Naive B cell (primary cell): Measurements from ENCODE around the gene PRR35. TPM values are rescaled to one million over a fixed set of nuclear protein-coding genes. Genes with fewer than 3 reads are reported as not detected.

Experiments
- ATAC-seq, 2 donors: fragments of 150-1000 bp; cut with Tn5 transposase; 2 replicates each; pipeline ENCODE4 v1.10.0; 2021; ENCODE audit warnings: low read depth in 2 of 2, mild to moderate bottlenecking in 2 of 2, moderate library complexity in 2 of 2
- DNase-seq: peaks from one replicate; pipeline ENCODE4 v3.0.0; 2022
- H3K27ac Mint-ChIP-seq, 6 donors: one replicate each; pipeline ENCODE4 v1.8.0; 2020 to 2022; ENCODE audit warnings: mild to moderate bottlenecking in 6 of 6, mixed read lengths in 6 of 6, moderate library complexity in 5 of 6, inconsistent platforms in 2 of 6
- H3K27me3 Mint-ChIP-seq, 3 donors: one replicate each; pipeline ENCODE4 v1.8.0; 2021 to 2022; ENCODE audit warnings: mixed read lengths in 3 of 3, mild to moderate bottlenecking in 1 of 3
- H3K36me3 Mint-ChIP-seq, 2 donors: one replicate each; pipeline ENCODE4 v1.8.0; 2020 to 2022; ENCODE audit warnings: mixed read lengths in 2 of 2, inconsistent platforms in 1 of 2, mild to moderate bottlenecking in 1 of 2
- H3K4me1 Mint-ChIP-seq, 3 donors: one replicate each; pipeline ENCODE4 v1.8.0; 2020 to 2022; ENCODE audit warnings: mixed read lengths in 3 of 3, inconsistent platforms in 1 of 3, mild to moderate bottlenecking in 1 of 3, moderate library complexity in 1 of 3
- H3K4me3 Mint-ChIP-seq, 8 donors: one replicate each; pipeline ENCODE4 v1.8.0; 2020 to 2022; ENCODE audit warnings: mild to moderate bottlenecking in 8 of 8, mixed read lengths in 8 of 8, moderate library complexity in 8 of 8, inconsistent platforms in 2 of 8
- H3K9me3 Mint-ChIP-seq, 7 donors: one replicate each; pipeline ENCODE4 v1.8.0; 2020 to 2022; ENCODE audit warnings: mixed read lengths in 7 of 7, mild to moderate bottlenecking in 5 of 7, inconsistent platforms in 2 of 7, moderate library complexity in 1 of 7
- polyA plus RNA-seq, 6 donors: library from polyadenylated mRNA; unstranded; fragments of 300-500 nt; fragmentation: Illumina TruSeq; gene quantifications; one replicate each; pipeline ENCODE4 v1.2.3, GENCODE V29; 2021; ENCODE audit warnings: low read depth in 6 of 6

The PRR35 gene
- polyA plus RNA-seq, 6 donors from 2014 or later: not detected

DNA sequence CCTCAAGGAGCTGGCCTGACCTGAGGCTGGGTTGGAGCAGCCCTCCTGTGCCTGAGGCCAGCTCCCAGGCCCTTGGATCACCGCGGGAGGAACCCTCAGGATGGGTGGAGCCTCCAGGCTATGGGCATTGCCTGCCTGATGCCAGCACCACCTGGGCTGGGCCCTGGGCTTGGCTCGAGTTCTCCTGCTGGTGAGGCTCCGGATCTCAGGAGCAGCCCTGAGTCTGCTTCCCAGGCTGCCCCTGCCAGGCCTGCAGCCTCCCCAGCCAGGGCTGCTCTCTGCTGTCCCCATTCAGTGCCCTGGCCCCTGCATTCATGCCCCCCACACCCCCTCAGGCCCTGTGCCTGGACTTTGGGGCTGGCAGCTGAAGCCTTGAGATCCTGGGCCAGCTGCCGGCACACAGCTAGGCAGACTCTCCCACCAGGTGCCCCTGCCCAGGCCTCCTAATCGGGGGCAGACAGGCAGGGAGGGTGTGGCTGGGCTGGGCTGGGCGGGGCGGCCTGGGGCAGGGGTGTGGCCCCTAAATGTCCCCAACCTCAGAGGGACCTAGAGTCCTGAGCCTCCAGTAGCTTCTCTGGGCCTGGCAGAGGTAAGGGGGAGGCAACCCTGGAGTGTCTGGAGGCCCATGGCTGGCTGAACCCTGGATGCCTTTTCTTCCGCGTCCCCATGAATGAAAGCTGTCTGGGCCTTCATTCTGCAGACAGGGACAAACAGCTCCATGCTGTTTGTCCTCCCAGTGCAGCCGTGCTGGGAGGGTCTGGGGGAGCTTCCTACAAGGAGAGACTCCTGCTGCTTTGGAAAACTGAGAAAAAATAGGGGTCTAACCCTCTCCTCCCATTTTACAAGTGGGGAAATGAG is 8.4 kb downstream of the PRR35 start:
- DNase-seq (no peak), ATAC-seq (no peak)
- Mint-ChIP-seq H3K27me3 (no peaks in the 10 kb centered on the region), H3K27ac (peak overlapping the region in 3 of 6 donors; percentile 54 to 99 (median 85)), H3K9me3 (no peaks in the 10 kb centered on the region), H3K4me1 (peaks cover 29 to 36% (median 34%) of the 10 kb centered on the region in 3 donors), H3K4me3 (peak overlapping the region; percentile 82 to 94 (median 90)), H3K36me3 (no peaks in the 10 kb centered on the region)

DNA sequence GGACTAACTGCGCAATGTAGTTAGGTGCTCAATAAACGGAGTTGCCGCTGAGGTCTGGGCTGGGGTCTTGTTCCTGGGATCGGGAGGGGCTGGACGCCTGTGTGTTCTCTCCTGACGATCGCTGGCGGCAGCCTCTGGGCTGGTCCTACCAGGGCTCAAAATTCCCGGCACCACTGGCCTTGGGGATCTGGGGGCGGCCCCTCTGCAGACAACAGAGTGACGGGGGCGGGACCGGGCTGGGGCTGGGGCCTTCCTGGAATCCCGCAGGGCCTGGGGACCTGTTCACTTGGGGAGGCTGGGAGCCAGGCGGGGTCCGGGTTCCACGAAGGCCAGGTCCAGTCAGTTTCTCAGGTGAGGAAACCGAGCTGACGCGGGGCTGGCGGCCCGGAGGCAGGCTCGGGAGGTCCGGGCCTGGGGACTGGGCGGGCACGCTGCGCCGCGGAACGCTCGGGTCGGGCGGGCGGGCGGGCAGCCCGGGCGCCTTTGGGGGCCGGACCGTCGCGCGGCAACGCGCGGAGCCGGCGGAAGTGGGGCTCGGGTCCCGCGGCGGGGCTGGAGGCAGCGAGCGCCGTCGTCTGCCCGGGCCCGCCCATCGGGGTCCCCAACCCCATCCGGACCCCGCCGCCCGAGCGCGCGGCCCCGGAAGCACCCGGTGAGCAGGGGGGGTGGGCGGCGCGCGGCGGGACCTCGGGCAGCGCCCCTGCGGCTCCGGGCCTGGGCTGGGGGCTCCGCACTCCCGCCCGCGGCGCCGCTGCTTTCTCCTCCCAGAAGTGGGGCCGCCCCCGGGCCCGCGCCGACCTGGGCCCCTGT is 9.5 kb downstream of the PRR35 start, which contains the start of gene PIGQ:
Gene PIGQ, plus strand, starts transcription at position 524 of the 810 bp plus-strand sequence. CDS start 4,107 bp downstream, outside the sequence.
- Mint-ChIP-seq H3K4me3 (peak within 1 kb of the TSS; percentile 84 to 94 (median 90)), H3K27ac (peak within 1 kb of the TSS in 5 of 6 donors; percentile 60 to 99 (median 89)), H3K4me1 (peaks cover 29 to 36% (median 34%) of the 10 kb centered on the region in 3 donors), H3K36me3 (no peaks in the 10 kb centered on the region), H3K27me3 (no peaks in the 10 kb centered on the region), H3K9me3 (no peaks in the 10 kb centered on the region)
- peak; percentile 60 for DNase-seq
- ATAC-seq: peak; percentile 62 to 75

DNA sequence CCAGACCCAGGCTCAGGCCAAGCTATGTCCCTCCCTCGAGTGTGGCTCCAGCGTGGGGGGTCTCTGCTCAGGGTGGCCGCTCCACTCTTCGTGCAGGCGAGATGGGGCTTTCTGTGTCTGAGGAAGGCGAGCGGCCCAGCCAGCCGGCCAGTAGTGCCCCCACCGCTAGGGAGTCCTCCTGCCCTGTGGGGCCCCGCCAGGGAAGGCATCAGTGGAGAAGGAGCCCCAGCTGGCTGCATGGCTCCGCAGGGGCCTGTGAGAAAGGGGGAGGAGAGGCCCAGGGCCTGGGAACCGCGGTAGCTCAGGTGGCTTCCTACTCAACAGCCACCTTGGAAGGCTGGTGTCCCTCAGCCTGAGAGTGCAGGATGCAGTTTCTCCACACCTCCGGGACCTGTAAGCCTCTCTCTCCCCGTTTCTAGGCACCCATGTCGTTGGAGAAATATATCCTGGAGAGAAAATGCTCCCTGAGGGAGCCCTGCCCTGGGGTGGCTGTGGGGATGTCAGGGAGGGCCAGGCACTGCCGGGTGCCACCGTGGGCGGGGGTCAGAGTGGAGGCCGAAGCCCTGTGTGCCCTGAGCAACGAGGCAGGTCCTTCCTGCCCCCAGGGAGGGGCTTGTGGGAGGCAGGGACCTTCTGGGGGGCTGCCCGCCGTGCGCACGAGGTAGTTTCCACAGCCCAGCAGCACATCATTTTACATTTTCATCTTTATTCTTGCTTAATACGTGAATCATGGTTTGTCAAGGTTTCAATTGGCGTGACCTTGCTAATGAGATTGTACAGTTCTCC is 12.9 kb downstream of the PRR35 start:
- no peak for ATAC-seq
- Mint-ChIP-seq H3K27me3 (no peaks in the 10 kb centered on the region), H3K9me3 (no peaks in the 10 kb centered on the region), H3K4me3 (peak overlapping the region in 1 of 8 donors; percentile 22), H3K36me3 (no peaks in the 10 kb centered on the region), H3K4me1 (peaks cover 23 to 31% (median 25%) of the 10 kb centered on the region in 3 donors), H3K27ac (no peak overlapping the region)
- DNase-seq: no peak

DNA sequence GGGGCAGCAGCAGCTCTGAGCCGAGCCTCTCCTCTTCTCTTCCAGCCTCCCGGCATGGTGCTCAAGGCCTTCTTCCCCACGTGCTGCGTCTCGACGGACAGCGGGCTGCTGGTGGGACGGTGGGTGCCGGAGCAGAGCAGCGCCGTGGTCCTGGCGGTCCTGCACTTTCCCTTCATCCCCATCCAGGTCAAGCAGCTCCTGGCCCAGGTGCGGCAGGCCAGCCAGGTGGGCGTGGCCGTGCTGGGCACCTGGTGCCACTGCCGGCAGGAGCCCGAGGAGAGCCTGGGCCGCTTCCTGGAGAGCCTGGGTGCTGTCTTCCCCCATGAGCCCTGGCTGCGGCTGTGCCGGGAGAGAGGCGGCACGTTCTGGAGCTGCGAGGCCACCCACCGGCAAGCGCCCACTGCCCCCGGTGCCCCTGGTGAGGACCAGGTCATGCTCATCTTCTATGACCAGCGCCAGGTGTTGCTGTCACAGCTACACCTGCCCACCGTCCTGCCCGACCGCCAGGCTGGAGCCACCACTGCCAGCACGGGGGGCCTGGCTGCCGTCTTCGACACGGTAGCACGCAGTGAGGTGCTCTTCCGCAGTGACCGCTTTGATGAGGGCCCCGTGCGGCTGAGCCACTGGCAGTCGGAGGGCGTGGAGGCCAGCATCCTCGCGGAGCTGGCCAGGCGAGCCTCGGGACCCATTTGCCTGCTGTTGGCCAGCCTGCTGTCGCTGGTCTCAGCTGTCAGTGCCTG is 14.0 kb downstream of the PRR35 start:
- Mint-ChIP-seq H3K4me3 (no peak overlapping the region), H3K27ac (no peak overlapping the region), H3K4me1 (peaks cover 20 to 27% (median 26%) of the 10 kb centered on the region in 3 donors), H3K36me3 (no peaks in the 10 kb centered on the region), H3K27me3 (no peaks in the 10 kb centered on the region), H3K9me3 (no peaks in the 10 kb centered on the region)
- no peak for DNase-seq
- no peak for ATAC-seq

DNA sequence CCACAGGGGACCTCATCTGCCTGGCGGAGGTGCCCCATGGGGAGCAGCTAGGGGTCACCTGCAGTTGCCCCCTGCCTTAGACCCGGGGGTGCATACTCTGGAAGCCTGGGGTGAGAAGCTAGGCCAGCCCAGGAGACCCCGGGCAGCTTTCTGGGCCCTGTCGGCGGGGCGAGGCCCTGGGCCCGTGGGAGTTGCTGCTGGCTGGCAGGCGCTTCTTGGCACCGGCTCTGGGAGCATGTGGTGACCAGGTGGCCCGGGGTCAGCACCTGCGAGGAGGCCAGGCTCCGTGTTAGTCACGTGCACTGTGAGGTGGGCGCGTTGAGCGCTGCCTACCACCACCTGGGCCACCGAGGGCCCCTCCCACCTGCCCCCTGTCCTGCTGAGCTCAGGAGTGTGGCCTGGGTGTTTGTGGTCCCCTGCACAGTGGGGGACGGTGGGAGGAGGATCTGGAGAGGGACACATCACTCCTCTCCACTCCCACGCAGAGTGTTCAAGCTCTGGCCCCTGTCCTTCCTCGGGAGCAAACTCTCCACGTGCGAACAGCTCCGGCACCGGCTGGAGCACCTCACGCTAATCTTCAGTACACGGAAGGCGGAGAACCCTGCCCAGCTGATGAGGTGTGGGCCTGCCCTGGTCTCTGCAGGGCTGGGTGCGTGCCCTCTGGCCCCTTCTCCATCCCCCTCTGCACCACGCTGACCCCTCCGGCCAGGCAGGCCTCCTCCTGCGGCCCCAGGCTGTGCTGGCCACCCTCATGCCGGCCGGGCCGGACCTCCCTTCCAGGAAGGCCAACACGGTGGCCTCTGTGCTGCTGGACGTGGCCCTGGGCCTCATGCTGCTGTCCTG is 15.4 kb downstream of the PRR35 start:
- Mint-ChIP-seq H3K4me1 (peaks cover 14 to 24% (median 21%) of the 10 kb centered on the region in 3 donors), H3K4me3 (no peak overlapping the region), H3K27me3 (no peaks in the 10 kb centered on the region), H3K27ac (no peak overlapping the region), H3K9me3 (no peaks in the 10 kb centered on the region), H3K36me3 (no peaks in the 10 kb centered on the region)
- ATAC-seq: no peak
- DNase-seq: no peak

DNA sequence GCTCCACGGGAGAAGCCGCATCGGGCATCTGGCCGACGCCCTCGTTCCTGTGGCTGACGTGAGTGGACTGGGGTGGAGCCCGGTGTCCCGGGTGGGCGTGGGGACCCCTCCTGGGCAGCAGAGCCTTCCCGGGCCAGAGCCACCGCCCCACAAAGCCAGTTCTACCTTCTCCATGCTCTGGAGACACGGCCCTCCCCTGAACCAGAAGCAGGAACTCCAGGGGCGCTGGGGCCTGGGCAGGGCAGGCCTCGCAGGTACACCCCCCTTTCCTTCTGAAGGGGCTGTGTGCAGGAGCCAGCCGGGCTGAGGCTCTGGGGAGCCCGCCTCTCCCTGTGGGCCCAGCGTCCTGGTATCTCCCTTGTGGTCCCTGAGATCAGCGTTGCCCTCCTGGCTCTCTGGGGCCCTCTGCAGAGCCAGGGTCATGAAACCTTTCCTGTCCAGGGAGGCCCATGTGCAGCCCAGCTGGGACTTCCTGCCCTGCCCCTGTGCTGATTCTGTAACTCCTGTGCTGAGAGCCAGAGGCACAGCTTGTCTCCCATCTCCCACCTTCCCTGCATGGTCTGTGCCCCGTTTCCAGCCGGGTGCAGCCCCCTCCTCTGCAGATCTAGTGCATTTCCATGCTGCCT is 16.1 kb downstream of the PRR35 start:
- H3K27ac Mint-ChIP-seq: no peak overlapping the region
- H3K4me3 Mint-ChIP-seq: peak overlapping the region in 1 of 8 donors; percentile 33
- no peak for DNase-seq
- no peaks in the 10 kb centered on the region for H3K9me3 Mint-ChIP-seq
- H3K36me3 Mint-ChIP-seq: no peaks in the 10 kb centered on the region
- peaks cover 7 to 18% (median 14%) of the 10 kb centered on the region in 3 donors for H3K4me1 Mint-ChIP-seq
- H3K27me3 Mint-ChIP-seq: no peaks in the 10 kb centered on the region
- no peak for ATAC-seq

DNA sequence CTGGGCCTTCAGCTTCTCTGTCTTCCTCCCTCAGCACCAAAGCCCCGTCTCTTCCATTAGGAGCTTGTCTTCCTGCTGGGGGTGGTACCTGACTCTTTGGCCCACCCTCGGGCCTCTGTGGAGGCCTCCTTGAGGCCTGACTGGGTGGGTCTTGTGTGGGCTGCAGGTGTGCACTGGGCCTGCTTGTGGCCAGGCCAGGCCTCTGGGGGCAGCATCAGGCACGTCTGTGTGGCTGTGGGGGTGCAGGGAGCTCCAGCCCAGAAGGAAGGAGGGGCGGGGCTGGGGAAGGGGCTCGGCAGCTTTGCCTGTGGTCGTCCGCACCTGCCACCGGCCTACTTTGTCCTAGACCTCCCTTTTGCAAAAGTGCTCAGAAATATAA is 16.6 kb downstream of the PRR35 start:
- H3K4me3 Mint-ChIP-seq: no peak overlapping the region
- no peaks in the 10 kb centered on the region for H3K36me3 Mint-ChIP-seq
- no peaks in the 10 kb centered on the region for H3K9me3 Mint-ChIP-seq
- no peak for ATAC-seq
- no peak for DNase-seq
- H3K27me3 Mint-ChIP-seq: no peaks in the 10 kb centered on the region
- H3K27ac Mint-ChIP-seq: no peak overlapping the region
- H3K4me1 Mint-ChIP-seq: peaks cover 2 to 12% (median 9%) of the 10 kb centered on the region in 3 donors

DNA sequence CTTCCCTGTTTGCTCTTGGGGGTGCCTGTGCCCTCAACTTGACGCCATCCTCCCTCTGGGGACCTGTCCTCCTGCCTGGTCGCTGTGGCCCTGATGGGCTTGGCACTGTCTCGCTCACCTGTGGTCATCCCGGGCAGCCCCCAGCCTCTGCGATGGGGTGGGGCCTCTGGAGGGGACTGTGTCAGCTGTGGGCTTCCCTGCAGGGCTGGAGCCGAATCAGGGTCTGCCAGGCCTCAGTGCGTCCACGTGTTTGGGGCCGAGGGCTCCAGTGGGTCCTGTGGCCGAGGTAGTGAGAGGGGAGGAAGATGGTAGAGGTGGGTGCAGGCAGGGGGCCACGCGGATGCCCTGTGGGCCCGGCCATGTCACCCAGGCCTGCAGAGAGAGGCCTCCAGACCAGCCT is 17.6 kb downstream of the PRR35 start:
- Mint-ChIP-seq H3K27me3 (no peaks in the 10 kb centered on the region), H3K36me3 (no peaks in the 10 kb centered on the region), H3K4me1 (peaks cover 0 to 11% (median 5%) of the 10 kb centered on the region in 3 donors), H3K4me3 (no peak overlapping the region), H3K9me3 (no peaks in the 10 kb centered on the region), H3K27ac (no peak overlapping the region)
- DNase-seq (no peak), ATAC-seq (no peak)

DNA sequence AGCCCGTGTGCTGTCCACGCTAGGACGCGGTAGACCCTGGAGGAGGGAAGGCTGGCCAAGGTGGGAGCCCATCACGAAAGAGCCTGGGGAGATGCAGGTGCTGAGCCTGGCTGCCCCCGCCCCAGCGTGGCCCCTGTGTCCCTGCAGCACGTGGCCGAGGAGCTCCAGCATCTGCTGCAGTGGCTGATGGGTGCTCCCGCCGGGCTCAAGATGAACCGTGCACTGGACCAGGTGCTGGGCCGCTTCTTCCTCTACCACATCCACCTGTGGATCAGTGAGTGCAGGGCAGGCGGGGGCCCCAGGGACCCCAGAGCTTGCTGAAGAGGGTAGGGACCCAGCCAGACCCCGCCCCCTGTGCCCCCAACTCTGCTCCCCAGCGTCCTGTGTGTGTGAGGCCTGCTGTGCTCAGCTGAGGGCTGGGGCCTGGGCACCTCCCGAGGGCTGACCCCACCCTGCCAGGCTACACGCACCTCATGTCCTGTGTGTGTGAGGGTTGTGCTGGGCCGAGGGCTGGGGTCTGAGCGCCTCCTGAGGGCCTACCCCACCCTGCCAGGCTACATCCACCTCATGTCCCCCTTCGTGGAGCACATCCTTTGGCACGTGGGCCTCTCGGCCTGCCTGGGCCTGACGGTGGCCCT is 18.2 kb downstream of the PRR35 start:
- no peak overlapping the region for H3K4me3 Mint-ChIP-seq
- H3K27ac Mint-ChIP-seq: no peak overlapping the region
- no peaks in the 10 kb centered on the region for H3K27me3 Mint-ChIP-seq
- H3K36me3 Mint-ChIP-seq: no peaks in the 10 kb centered on the region
- H3K9me3 Mint-ChIP-seq: no peaks in the 10 kb centered on the region
- ATAC-seq (no peak), DNase-seq (no peak)
- H3K4me1 Mint-ChIP-seq: peaks cover 0 to 11% (median 5%) of the 10 kb centered on the region in 3 donors

DNA sequence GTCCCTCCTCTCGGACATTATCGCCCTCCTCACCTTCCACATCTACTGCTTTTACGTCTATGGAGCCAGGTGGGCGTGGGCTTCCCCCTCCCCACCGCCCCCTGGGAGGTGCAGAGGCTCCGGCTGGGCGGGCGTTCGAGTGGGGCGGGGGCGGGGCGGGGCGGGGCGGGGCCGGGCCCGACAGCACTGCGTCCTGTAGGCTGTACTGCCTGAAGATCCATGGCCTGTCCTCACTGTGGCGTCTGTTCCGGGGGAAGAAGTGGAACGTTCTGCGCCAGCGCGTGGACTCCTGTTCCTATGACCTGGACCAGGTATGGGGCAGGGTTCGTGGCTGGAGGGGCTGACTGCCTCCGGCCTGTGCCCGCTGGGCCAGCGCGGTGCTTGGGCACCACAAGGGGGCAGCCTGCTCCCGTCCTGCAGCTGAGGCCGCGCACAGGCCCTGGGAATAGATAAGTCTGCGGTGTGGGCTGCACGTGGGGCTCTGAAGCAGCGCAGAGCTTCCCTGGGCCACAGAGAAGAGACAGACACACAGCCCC is 18.7 kb downstream of the PRR35 start:
- Mint-ChIP-seq H3K27me3 (no peaks in the 10 kb centered on the region), H3K4me1 (peaks cover 0 to 11% (median 5%) of the 10 kb centered on the region in 3 donors), H3K9me3 (no peaks in the 10 kb centered on the region), H3K4me3 (peak overlapping the region in 3 of 8 donors; percentile 34 to 56 (median 34)), H3K27ac (no peak overlapping the region), H3K36me3 (no peaks in the 10 kb centered on the region)
- ATAC-seq (peak; percentile 95 to 98), DNase-seq (peak; percentile 59)
